HG03571 (cell line): Measurements from ENCODE around the gene CTSF.
"Not testable (repeated sequence)": the region's sequence is repeated elsewhere in the genome, so short reads cannot be mapped to it uniquely, and the experiment has no call there.

Source experiments
- ATAC-seq: cut with Tn5 transposase; IDR thresholded peaks from one replicate; pipeline ENCODE4 v1.9.1; 2021; ENCODE audit not compliant: unreplicated experiment

CTSF gene

GRCh38 chr11:66559866-66560676 lies 8.3 kb downstream of the CTSF start:
- ATAC-seq = no peak

GRCh38 chr11:66559142-66559865 lies 9.1 kb downstream of the CTSF start:
- no peak for ATAC-seq

GRCh38 chr11:66557733-66558326 lies 10.6 kb downstream of the CTSF start:
- no peak for ATAC-seq

GRCh38 chr11:66556086-66556485 lies 12.3 kb downstream of the CTSF start:
- ATAC-seq = no peak

GRCh38 chr11:66555416-66555815 lies 13.0 kb downstream of the CTSF start:
- ATAC-seq = no peak

GRCh38 chr11:66554602-66555001 lies 13.8 kb downstream of the CTSF start:
- no peak for ATAC-seq

GRCh38 chr11:66550887-66551286 lies 17.5 kb downstream of the CTSF start:
- ATAC-seq = no peak

- no peak for ATAC-seq
These were observed 18.7 kb downstream of the CTSF start for GRCh38 chr11:66549696-66550095.

GRCh38 chr11:66548774-66549630 lies 19.4 kb downstream of the CTSF start:
- ATAC-seq = no peak

GRCh38 chr11:66548041-66548440 lies 20.4 kb downstream of the CTSF start:
- no peak for ATAC-seq

GRCh38 chr11:66547662-66548009 lies 20.8 kb downstream of the CTSF start:
- no peak for ATAC-seq

- ATAC-seq = no peak
These were observed 21.3 kb downstream of the CTSF start for GRCh38 chr11:66546966-66547661.

- ATAC-seq = no peak
These were observed 21.9 kb downstream of the CTSF start, which contains the start of gene ACTN3 for GRCh38 chr11:66546368-66546965. TSS of gene ACTN3 (plus strand) at chr11:66546903. CDS start at chr11:66546938, 35 bp downstream.

GRCh38 chr11:66545701-66546367 lies 22.6 kb downstream of the CTSF start, which contains the start of gene ZDHHC24:
TSS of gene ZDHHC24 (minus strand) at chr11:66546048. CDS start at chr11:66546003, 45 bp downstream.
- ATAC-seq = peak; percentile 82

GRCh38 chr11:66544952-66545351 lies 23.5 kb downstream of the CTSF start:
- ATAC-seq = not testable (repeated sequence)

- no peak for ATAC-seq
These were observed 24.9 kb downstream of the CTSF start for GRCh38 chr11:66543263-66544107.

GRCh38 chr11:66542362-66542761 lies 26.0 kb downstream of the CTSF start:
- ATAC-seq = no peak

GRCh38 chr11:66541892-66542291 lies 26.5 kb downstream of the CTSF start:
- no peak for ATAC-seq
